WTC11 (cell line): ENCODE results near the gene SPHK2. TPM values are rescaled to one million over a fixed set of nuclear protein-coding genes. Genes with fewer than 3 reads are reported as not detected.

Experiments used
- ATAC-seq: fragments of 200-7000 bp; cut with Tn5 transposase; 2 replicates; pipeline ENCODE4 v1.10.0; 2021; ENCODE audit warnings: mild to moderate bottlenecking, moderate library complexity
- CTCF ChIA-PET: fragments of 300-600 bp; sonication (Branson Sonifier 250); formaldehyde crosslinking; loops from one replicate; lab custom pipeline; 2021; ENCODE audit warnings: antibody characterized with exemption; lab: Charles Lee
- POLR2A ChIA-PET: fragments of 350-600 bp; sonication (Branson Sonifier 250); formaldehyde crosslinking; loops from one replicate; lab custom pipeline; 2021; ENCODE audit warnings: antibody characterized with exemption; lab: Charles Lee
- DNase-seq: peaks from one replicate; pipeline ENCODE4 v3.0.0; 2021; ENCODE audit warnings: low spot score
- H3K27ac Mint-ChIP-seq: 2 replicates; pipeline ENCODE4 v1.8.0; 2021; ENCODE audit warnings: mixed read lengths
- H3K27me3 Mint-ChIP-seq: 2 replicates; pipeline ENCODE4 v1.8.0; 2021; ENCODE audit warnings: low read depth, mild to moderate bottlenecking, moderate library complexity, mixed read lengths
- H3K36me3 Mint-ChIP-seq: 2 replicates; pipeline ENCODE4 v1.8.0; 2021; ENCODE audit warnings: mixed read lengths
- H3K4me1 Mint-ChIP-seq: 2 replicates; pipeline ENCODE4 v1.8.0; 2022; ENCODE audit warnings: mixed read lengths
- H3K4me3 Mint-ChIP-seq: 2 replicates; pipeline ENCODE4 v1.8.0; 2021; ENCODE audit warnings: mild to moderate bottlenecking, moderate library complexity, mixed read lengths
- H3K9me3 Mint-ChIP-seq: 2 replicates; pipeline ENCODE4 v1.8.0; 2021; ENCODE audit warnings: mixed read lengths
- CREM ChIP-seq: sonication (generic); formaldehyde crosslinking; IDR thresholded peaks from 2 replicates; pipeline ENCODE4 v1.8.1; 2022; ENCODE audit warnings: mild to moderate bottlenecking, missing genetic modification reagents, moderate library complexity
- E2F5 ChIP-seq: sonication (generic); formaldehyde crosslinking; IDR thresholded peaks from 2 replicates; pipeline ENCODE4 v1.8.1; 2022; ENCODE audit warnings: mild to moderate bottlenecking, moderate library complexity, missing genetic modification reagents
- FOXJ3 ChIP-seq: sonication (generic); formaldehyde crosslinking; IDR thresholded peaks from 2 replicates; pipeline ENCODE4 v1.9.0; 2021; ENCODE audit warnings: missing genetic modification reagents, mild to moderate bottlenecking, borderline replicate concordance
- FOXP4 ChIP-seq: sonication (generic); formaldehyde crosslinking; IDR thresholded peaks from 2 replicates; pipeline ENCODE4 v1.8.0; 2022; ENCODE audit warnings: mild to moderate bottlenecking, missing genetic modification reagents
- IRF1 ChIP-seq: sonication (generic); formaldehyde crosslinking; IDR thresholded peaks from 2 replicates; pipeline ENCODE4 v1.8.0; 2023; ENCODE audit warnings: missing genetic modification reagents
- total RNA-seq: library from RNA; stranded (reverse); gene quantifications from 3 replicates; pipeline ENCODE4 v1.2.3, GENCODE V29; 2021
- TF ChIP-seq, protein P1 (sequence below): sonication (generic); formaldehyde crosslinking; IDR thresholded peaks from 2 replicates; pipeline ENCODE4 v1.8.0; 2022; ENCODE audit warnings: missing genetic modification reagents
- TF ChIP-seq, protein P2 (sequence below): sonication (generic); formaldehyde crosslinking; IDR thresholded peaks from 2 replicates; pipeline ENCODE4 v1.8.1; 2023; ENCODE audit warnings: mild to moderate bottlenecking, missing genetic modification reagents

Gene SPHK2
- total RNA-seq, 1 experiment from 2014 or later: 64.6 TPM

GRCh38 chr19:48608798-48609263 lies 10.5 kb upstream of the SPHK2 start (continued):
- no peak for TF ChIP-seq FOXP4 (CRISPR knock-in tag)
- TF ChIP-seq, protein P1, sequence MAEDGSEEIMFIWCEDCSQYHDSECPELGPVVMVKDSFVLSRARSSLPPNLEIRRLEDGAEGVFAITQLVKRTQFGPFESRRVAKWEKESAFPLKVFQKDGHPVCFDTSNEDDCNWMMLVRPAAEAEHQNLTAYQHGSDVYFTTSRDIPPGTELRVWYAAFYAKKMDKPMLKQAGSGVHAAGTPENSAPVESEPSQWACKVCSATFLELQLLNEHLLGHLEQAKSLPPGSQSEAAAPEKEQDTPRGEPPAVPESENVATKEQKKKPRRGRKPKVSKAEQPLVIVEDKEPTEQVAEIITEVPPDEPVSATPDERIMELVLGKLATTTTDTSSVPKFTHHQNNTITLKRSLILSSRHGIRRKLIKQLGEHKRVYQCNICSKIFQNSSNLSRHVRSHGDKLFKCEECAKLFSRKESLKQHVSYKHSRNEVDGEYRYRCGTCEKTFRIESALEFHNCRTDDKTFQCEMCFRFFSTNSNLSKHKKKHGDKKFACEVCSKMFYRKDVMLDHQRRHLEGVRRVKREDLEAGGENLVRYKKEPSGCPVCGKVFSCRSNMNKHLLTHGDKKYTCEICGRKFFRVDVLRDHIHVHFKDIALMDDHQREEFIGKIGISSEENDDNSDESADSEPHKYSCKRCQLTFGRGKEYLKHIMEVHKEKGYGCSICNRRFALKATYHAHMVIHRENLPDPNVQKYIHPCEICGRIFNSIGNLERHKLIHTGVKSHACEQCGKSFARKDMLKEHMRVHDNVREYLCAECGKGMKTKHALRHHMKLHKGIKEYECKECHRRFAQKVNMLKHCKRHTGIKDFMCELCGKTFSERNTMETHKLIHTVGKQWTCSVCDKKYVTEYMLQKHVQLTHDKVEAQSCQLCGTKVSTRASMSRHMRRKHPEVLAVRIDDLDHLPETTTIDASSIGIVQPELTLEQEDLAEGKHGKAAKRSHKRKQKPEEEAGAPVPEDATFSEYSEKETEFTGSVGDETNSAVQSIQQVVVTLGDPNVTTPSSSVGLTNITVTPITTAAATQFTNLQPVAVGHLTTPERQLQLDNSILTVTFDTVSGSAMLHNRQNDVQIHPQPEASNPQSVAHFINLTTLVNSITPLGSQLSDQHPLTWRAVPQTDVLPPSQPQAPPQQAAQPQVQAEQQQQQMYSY (CRISPR knock-in tag): no peak

DNA sequence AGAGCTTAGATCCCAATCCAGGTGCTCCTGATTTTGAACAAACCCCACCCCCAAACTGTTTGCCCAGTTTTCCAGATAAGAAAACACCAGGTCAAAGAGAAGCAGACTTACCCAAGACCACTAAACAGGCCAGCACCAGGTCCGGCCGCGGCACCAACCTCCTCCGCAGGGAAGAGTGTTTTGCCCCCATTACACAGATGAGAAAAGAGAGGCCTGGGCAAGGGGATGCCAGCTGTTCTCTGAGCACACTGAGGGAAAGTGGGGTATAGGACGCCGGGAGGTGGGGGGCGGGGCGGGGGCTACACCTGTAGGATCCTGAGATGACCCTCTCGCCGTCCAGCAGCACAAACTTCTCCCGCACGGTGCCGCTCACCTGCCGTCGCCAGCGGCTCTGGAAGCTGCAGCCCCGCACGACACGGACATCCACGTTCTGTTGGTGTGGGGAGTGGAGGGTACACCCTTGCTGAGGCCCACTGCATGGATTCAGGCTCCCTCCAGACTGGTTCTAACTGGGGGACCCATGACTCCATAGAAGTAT lies 9.7 kb upstream of the SPHK2 start:
- Mint-ChIP-seq H3K4me3 (no peak overlapping the region), H3K27ac (no peak overlapping the region), H3K4me1 (peaks cover 12% of the 10 kb centered on the region), H3K9me3 (no peaks in the 10 kb centered on the region), H3K36me3 (no peaks in the 10 kb centered on the region), H3K27me3 (no peaks in the 10 kb centered on the region)
- ATAC-seq (no peak), DNase-seq (no peak)
- ChIA-PET POLR2A (interaction anchor here (0.6 to 2.5 kb wide), 4 partner anchors 9 to 291 kb away, joined by 3 to 14 read pairs (median 6); partner anchors contain the start of genes RPL18 and SPHK2), CTCF (interaction anchor here (0.7 to 4.9 kb wide), 26 partner anchors 8 to 390 kb away, joined by 3 to 68 read pairs (median 6); partner anchors contain the start of genes KDELR1, RPL18, SPHK2 and SYNGR4)
- TF ChIP-seq CREM (CRISPR knock-in tag): no peak
- TF ChIP-seq, protein P2, sequence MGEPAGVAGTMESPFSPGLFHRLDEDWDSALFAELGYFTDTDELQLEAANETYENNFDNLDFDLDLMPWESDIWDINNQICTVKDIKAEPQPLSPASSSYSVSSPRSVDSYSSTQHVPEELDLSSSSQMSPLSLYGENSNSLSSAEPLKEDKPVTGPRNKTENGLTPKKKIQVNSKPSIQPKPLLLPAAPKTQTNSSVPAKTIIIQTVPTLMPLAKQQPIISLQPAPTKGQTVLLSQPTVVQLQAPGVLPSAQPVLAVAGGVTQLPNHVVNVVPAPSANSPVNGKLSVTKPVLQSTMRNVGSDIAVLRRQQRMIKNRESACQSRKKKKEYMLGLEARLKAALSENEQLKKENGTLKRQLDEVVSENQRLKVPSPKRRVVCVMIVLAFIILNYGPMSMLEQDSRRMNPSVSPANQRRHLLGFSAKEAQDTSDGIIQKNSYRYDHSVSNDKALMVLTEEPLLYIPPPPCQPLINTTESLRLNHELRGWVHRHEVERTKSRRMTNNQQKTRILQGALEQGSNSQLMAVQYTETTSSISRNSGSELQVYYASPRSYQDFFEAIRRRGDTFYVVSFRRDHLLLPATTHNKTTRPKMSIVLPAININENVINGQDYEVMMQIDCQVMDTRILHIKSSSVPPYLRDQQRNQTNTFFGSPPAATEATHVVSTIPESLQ (CRISPR knock-in tag): no peak
- no peak for TF ChIP-seq IRF1 (CRISPR knock-in tag)

GRCh38 chr19:48611872-48612271 lies 7.4 kb upstream of the SPHK2 start:
- Mint-ChIP-seq H3K27me3 (no peaks in the 10 kb centered on the region), H3K4me3 (no peak overlapping the region), H3K27ac (no peak overlapping the region), H3K36me3 (peaks cover 19% of the 10 kb centered on the region), H3K4me1 (peaks cover 32% of the 10 kb centered on the region), H3K9me3 (no peaks in the 10 kb centered on the region)
- ChIA-PET CTCF (interaction anchor here (4.9 kb wide), 1 partner anchor 23 kb away, joined by 68 read pairs; no protein-coding TSS in a partner anchor), POLR2A (no interaction called here)
- DNase-seq: no peak
- TF ChIP-seq FOXJ3 (no peak), E2F5 (CRISPR knock-in tag) (no peak)
- ATAC-seq: no peak
